NCI-H2196 (cell line): Measurements from ENCODE around the gene APBA1.

Source experiments
- DNase-seq: peaks from one replicate; lab custom pipeline; 2025; ENCODE audit not compliant: unreplicated experiment; lab: John Stamatoyannopoulos, UW

APBA1 gene

GRCh38 chr9:69483886-69484422 is 188.2 kb downstream of the APBA1 start:
- DNase-seq = no peak

- DNase-seq = no peak
Measured at GRCh38 chr9:69476797-69477196, 195.4 kb downstream of the APBA1 start.

- DNase-seq = no peak
Measured at GRCh38 chr9:69476016-69476415, 196.2 kb downstream of the APBA1 start.

GRCh38 chr9:69474821-69475220 is 197.3 kb downstream of the APBA1 start:
- no peak for DNase-seq

- no peak for DNase-seq
Measured at GRCh38 chr9:69472101-69472620, 200.0 kb downstream of the APBA1 start.

- DNase-seq = peak; percentile 18
Measured at GRCh38 chr9:69471433-69471832, 200.7 kb downstream of the APBA1 start.

- no peak for DNase-seq
Measured at GRCh38 chr9:69470186-69470977, 201.8 kb downstream of the APBA1 start.

- DNase-seq = peak; percentile 11
Measured at GRCh38 chr9:69469136-69469535, 203.0 kb downstream of the APBA1 start.

GRCh38 chr9:69468380-69468779 is 203.8 kb downstream of the APBA1 start:
- no peak for DNase-seq

GRCh38 chr9:69466151-69466550 is 206.0 kb downstream of the APBA1 start:
- no peak for DNase-seq

- no peak for DNase-seq
Measured at GRCh38 chr9:69465473-69465872, 206.7 kb downstream of the APBA1 start.

- no peak for DNase-seq
Measured at GRCh38 chr9:69463497-69464068, 208.6 kb downstream of the APBA1 start.

GRCh38 chr9:69462394-69462793 is 209.8 kb downstream of the APBA1 start:
- no peak for DNase-seq

- no peak for DNase-seq
Measured at GRCh38 chr9:69461103-69461887, 210.9 kb downstream of the APBA1 start.

- DNase-seq = no peak
Measured at GRCh38 chr9:69460012-69460411, 212.2 kb downstream of the APBA1 start.

- no peak for DNase-seq
Measured at GRCh38 chr9:69458176-69458575, 214.0 kb downstream of the APBA1 start.

- DNase-seq = no peak
Measured at GRCh38 chr9:69456201-69456600, 216.0 kb downstream of the APBA1 start.

GRCh38 chr9:69455311-69455710 is 216.9 kb downstream of the APBA1 start:
- peak; percentile 55 for DNase-seq

GRCh38 chr9:69454321-69454720 is 217.8 kb downstream of the APBA1 start:
- DNase-seq = no peak

GRCh38 chr9:69453746-69454145 is 218.4 kb downstream of the APBA1 start:
- no peak for DNase-seq

GRCh38 chr9:69452110-69452782 is 219.9 kb downstream of the APBA1 start:
- peak; percentile 54 for DNase-seq
